Glutamatergic neuron (in vitro differentiated cells): ENCODE measurements around the gene C2CD2L. TPM values are rescaled to one million over a fixed set of nuclear protein-coding genes. Genes with fewer than 3 reads are reported as not detected.

Source experiments
- DNase-seq: peaks from one replicate; pipeline ENCODE4 v3.0.0; 2022
- H3K27ac Mint-ChIP-seq: one replicate; pipeline ENCODE4 v1.8.0; 2020; ENCODE audit warnings: mild to moderate bottlenecking, mixed read lengths, inconsistent platforms; ENCODE audit not compliant: unreplicated experiment
- H3K27me3 Mint-ChIP-seq: one replicate; pipeline ENCODE4 v1.8.0; 2020; ENCODE audit warnings: mild to moderate bottlenecking, moderate library complexity, mixed read lengths, inconsistent platforms; ENCODE audit not compliant: unreplicated experiment
- H3K36me3 Mint-ChIP-seq: one replicate; pipeline ENCODE4 v1.8.0; 2020; ENCODE audit warnings: mild to moderate bottlenecking, mixed read lengths, inconsistent platforms; ENCODE audit not compliant: unreplicated experiment
- H3K4me1 Mint-ChIP-seq: one replicate; pipeline ENCODE4 v1.8.0; 2020; ENCODE audit warnings: mild to moderate bottlenecking, low read depth, mixed read lengths, inconsistent platforms; ENCODE audit not compliant: unreplicated experiment
- H3K4me3 Mint-ChIP-seq: one replicate; pipeline ENCODE4 v1.8.0; 2020; ENCODE audit warnings: mild to moderate bottlenecking, mixed read lengths, inconsistent platforms; ENCODE audit not compliant: unreplicated experiment
- H3K9me3 Mint-ChIP-seq: one replicate; pipeline ENCODE4 v1.8.0; 2020; ENCODE audit warnings: mild to moderate bottlenecking, moderate library complexity, mixed read lengths, inconsistent platforms; ENCODE audit not compliant: unreplicated experiment
- CTCF ChIP-seq: fragments of 200-600 bp; sonication (generic); IDR thresholded peaks from one replicate; pipeline ENCODE4 v1.5.0; 2021; ENCODE audit not compliant: partially characterized antibody, unreplicated experiment
- total RNA-seq: library from RNA; stranded (reverse); fragmentation: NEBNext Ultra II Directional; extraction: Animal tissue kit (Norgen Biotek cat#: 25700); gene quantifications from one replicate; pipeline ENCODE4 v1.2.1, GENCODE V29; 2021; ENCODE audit not compliant: unreplicated experiment

The C2CD2L gene
- total RNA-seq, 1 donor from 2014 or later = 32.8 TPM

GRCh38 chr11:119111361-119111925, 4.3 kb downstream of the C2CD2L start:
- no peak for DNase-seq
- Mint-ChIP-seq H3K36me3 (peaks cover 17% of the 10 kb centered on the region), H3K27ac (no peak overlapping the region), H3K27me3 (peaks cover 7% of the 10 kb centered on the region), H3K4me3 (peak overlapping the region; percentile 23), H3K4me1 (peaks cover 11% of the 10 kb centered on the region), H3K9me3 (no peaks in the 10 kb centered on the region)
- no peak for TF ChIP-seq CTCF

- no peak overlapping the region for H3K27ac Mint-ChIP-seq
- peaks cover 6% of the 10 kb centered on the region for H3K4me1 Mint-ChIP-seq
- DNase-seq = no peak
- peaks cover 7% of the 10 kb centered on the region for H3K27me3 Mint-ChIP-seq
- H3K9me3 Mint-ChIP-seq = peaks cover 2% of the 10 kb centered on the region
- H3K4me3 Mint-ChIP-seq = no peak overlapping the region
- TF ChIP-seq CTCF = no peak
- peaks cover 17% of the 10 kb centered on the region for H3K36me3 Mint-ChIP-seq
Observed at GRCh38 chr11:119112314-119113020, 5.3 kb downstream of the C2CD2L start.

GRCh38 chr11:119113716-119114115, 6.6 kb downstream of the C2CD2L start:
- no peak for TF ChIP-seq CTCF
- no peak overlapping the region for H3K27ac Mint-ChIP-seq
- H3K9me3 Mint-ChIP-seq = peaks cover 2% of the 10 kb centered on the region
- H3K4me3 Mint-ChIP-seq = no peak overlapping the region
- H3K4me1 Mint-ChIP-seq = peaks cover under 1% of the 10 kb centered on the region
- no peak for DNase-seq
- H3K27me3 Mint-ChIP-seq = peaks cover 2% of the 10 kb centered on the region
- H3K36me3 Mint-ChIP-seq = peaks cover 17% of the 10 kb centered on the region

GRCh38 chr11:119114351-119114750, 7.2 kb downstream of the C2CD2L start:
- no peak for DNase-seq
- Mint-ChIP-seq H3K27me3 (peaks cover 2% of the 10 kb centered on the region), H3K27ac (no peak overlapping the region), H3K9me3 (peaks cover 2% of the 10 kb centered on the region), H3K4me1 (no peaks in the 10 kb centered on the region), H3K4me3 (no peak overlapping the region), H3K36me3 (peaks cover 17% of the 10 kb centered on the region)
- no peak for TF ChIP-seq CTCF
